B cell (primary cell): ENCODE measurements around the gene SCAND1.

ENCODE experiments used
- EZH2 ChIP-seq: IDR thresholded peaks from 2 replicates; pipeline ENCODE4 v1.6.1; 2012; ENCODE audit warnings: borderline replicate concordance, low read depth, mild to moderate bottlenecking, moderate library complexity, low read length; ENCODE audit not compliant: insufficient read depth, poor library complexity, severe bottlenecking
- TF ChIP-seq, protein P1 (sequence below): fragments of 200-600 bp; IDR thresholded peaks from one replicate; pipeline ENCODE4 v1.8.0; 2022; ENCODE audit warnings: antibody characterized with exemption, mild to moderate bottlenecking

DNA sequence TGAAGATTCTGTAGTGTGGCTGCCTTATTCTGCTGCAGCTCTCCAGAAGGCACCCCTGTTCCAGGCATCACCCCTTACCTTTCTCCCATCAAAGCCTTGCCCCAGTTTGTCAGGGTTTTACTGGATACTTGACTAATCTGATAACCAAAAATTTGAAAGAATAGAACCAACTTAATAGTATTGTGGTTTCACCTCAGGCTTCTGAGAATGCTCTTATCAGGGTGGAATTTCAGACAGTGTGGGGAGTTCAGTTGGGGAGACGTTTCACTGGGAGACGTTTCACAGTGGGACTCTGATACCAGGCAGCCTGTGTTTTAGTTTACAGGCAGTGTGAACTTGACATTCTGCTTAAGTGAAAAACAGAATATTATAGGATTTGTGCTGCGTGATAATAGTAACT is 50.5 kb downstream of the SCAND1 start:
- TF ChIP-seq, protein P1, sequence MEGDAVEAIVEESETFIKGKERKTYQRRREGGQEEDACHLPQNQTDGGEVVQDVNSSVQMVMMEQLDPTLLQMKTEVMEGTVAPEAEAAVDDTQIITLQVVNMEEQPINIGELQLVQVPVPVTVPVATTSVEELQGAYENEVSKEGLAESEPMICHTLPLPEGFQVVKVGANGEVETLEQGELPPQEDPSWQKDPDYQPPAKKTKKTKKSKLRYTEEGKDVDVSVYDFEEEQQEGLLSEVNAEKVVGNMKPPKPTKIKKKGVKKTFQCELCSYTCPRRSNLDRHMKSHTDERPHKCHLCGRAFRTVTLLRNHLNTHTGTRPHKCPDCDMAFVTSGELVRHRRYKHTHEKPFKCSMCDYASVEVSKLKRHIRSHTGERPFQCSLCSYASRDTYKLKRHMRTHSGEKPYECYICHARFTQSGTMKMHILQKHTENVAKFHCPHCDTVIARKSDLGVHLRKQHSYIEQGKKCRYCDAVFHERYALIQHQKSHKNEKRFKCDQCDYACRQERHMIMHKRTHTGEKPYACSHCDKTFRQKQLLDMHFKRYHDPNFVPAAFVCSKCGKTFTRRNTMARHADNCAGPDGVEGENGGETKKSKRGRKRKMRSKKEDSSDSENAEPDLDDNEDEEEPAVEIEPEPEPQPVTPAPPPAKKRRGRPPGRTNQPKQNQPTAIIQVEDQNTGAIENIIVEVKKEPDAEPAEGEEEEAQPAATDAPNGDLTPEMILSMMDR, result no peak
- no peak for TF ChIP-seq EZH2
